CD4-positive, alpha-beta T cell treated with Interleukin-17A for 4 hours (primary cell): Measurements from ENCODE around the gene TCF7L2.

Source experiments
- DNase-seq: peaks from one replicate; pipeline ENCODE4 v3.0.0-alpha.2; 2020; ENCODE audit warnings: mixed read lengths

TCF7L2 gene

GRCh38 chr10:113026679-113027078, 76.6 kb downstream of the TCF7L2 start:
- DNase-seq, result no peak

DNA sequence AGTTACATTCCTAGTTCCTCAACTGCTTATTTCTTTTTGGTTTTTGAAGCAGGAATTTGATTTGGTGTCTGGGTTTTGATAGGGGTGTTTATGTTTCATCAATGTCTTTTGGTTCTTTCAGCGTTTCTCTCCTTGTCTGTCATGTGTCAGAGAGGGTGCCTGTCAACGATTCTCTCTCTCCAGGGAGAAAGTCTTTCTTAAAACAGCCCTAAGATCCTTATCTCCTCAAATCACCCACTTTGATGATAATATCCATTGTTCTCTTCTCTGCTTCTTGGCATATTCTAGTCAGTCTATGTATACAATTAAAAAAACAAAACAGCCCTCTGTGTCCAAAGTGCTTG, 77.2 kb downstream of the TCF7L2 start:
- no peak for DNase-seq

GRCh38 chr10:113027574-113028455, 77.8 kb downstream of the TCF7L2 start:
- no peak for DNase-seq

- DNase-seq, result no peak
Observed at GRCh38 chr10:113028456-113029440, 78.7 kb downstream of the TCF7L2 start.

DNA sequence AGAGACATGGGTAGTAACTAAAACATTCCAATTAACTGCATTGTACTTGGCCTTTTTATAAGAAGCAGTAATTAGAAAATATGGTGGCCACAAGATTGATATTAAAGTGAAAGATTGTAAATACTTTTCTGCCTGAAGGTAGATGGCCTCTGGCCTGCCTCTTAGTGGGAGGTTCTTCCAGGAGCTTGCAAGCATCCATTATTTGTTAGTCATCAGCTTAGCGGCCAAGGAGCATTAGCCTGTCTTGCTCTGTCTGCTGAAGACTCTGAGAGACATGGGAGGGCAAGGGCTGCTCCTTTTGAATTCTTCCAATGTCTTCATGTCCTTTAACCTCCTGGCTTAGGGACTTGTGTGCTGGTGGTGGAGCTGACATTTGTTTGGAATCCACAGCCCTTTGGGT, 80.4 kb downstream of the TCF7L2 start:
- no peak for DNase-seq

GRCh38 chr10:113031147-113031546, 81.1 kb downstream of the TCF7L2 start:
- DNase-seq, result no peak

DNA sequence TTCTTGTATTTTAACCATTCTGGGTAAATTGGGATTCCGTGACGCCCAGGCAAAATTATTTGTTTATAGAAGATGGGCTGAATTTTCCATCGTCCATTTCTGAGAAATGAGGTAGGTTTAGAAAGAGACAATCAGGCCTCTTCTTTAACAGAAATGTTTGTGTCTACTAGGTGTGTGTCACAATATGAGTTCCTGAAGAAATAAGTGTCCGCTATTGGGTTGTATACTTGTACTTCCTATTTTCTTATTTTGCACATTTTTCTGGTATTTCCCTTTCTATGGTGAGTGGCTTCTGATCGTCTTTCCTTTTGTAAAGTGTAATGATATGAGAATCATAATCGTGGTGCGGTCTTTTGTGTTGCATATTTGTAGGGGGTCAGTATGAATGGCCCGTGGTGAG, 83.9 kb downstream of the TCF7L2 start:
- no peak for DNase-seq

- no peak for DNase-seq
Observed at GRCh38 chr10:113035732-113036312, 85.8 kb downstream of the TCF7L2 start.

DNA sequence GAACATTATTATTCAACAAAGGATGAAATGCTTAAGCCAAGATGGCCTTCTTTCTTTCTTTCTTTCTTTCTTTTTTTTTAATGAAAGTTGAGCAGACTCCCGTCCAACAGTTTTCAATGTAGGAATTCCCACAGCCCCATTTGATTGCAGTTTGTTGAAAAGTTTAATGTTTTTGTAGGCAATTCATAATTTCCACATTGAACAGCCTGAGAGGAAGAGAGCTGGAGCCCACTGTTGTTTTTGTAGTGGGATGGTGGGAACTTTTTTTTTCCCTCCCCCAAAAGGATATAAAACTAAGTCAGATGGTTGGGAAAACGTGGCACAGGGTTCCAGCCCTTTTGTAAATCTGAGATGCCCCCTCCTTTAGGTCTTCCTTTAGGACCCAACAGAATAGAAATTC, 86.6 kb downstream of the TCF7L2 start:
- DNase-seq, result no peak

- DNase-seq, result no peak
Observed at GRCh38 chr10:113037218-113037617, 87.2 kb downstream of the TCF7L2 start.

DNA sequence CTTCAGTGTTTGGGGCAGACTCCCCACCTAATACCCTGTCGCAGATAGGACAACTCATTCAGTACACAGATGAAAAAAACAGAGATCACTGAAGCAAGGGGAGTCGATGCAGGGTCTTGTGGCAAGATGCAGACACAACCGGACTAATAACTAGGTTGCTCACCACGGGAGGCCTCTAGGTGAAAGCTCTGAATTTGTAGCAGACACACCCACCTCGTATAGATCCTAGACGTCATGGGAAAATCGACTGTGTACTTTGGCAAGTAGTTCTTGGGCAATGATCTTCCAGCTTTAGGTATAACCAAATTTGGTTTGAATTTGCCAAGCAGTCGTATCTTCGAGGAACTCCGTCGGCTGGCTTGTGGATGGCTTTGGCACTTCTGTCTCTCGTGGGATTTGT, 88.1 kb downstream of the TCF7L2 start:
- DNase-seq, result no peak

DNA sequence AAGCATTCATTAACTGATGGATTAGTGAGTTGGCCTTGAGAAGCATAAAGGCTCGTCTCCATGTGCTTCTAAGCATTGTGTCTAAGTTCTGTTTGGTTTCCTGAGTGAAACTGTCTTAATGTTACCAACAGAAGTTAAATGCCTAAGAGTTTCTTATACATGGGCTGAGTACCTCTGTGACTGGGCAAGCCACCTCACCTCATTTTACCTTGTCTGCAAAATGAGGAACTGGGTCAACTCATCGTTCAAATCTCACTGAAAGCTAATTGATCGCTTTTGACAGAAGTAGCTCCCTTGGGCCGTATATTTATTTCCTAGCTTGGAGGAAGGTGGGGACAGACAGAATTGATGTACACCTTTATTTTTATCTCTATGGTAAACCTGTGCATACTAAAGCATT, 88.9 kb downstream of the TCF7L2 start:
- DNase-seq, result no peak

DNA sequence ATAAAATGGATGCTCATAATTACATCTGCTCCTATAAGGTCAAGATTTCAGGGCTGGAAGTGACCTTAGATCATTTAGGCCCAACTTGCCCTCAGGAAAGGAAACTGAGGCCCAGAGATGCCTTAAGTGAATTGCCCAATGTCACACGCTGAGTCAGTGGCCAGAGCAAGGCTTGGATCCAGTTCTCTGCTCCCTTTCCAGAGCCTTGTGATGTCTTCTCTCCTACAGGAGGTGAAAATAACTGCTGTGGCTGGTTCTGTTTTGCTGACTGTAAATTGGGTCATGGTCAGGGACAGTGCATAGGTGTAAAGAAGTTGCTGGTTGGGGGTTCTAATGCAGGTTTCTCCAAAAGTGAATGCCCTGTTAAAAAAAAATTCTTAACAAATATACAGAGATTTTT, 91.3 kb downstream of the TCF7L2 start:
- no peak for DNase-seq

GRCh38 chr10:113041841-113042750, 92.0 kb downstream of the TCF7L2 start:
- no peak for DNase-seq

GRCh38 chr10:113042868-113043267, 92.8 kb downstream of the TCF7L2 start:
- no peak for DNase-seq

- DNase-seq, result no peak
Observed at GRCh38 chr10:113044016-113044755, 94.1 kb downstream of the TCF7L2 start.

- DNase-seq, result no peak
Observed at GRCh38 chr10:113045147-113046055, 95.4 kb downstream of the TCF7L2 start.

DNA sequence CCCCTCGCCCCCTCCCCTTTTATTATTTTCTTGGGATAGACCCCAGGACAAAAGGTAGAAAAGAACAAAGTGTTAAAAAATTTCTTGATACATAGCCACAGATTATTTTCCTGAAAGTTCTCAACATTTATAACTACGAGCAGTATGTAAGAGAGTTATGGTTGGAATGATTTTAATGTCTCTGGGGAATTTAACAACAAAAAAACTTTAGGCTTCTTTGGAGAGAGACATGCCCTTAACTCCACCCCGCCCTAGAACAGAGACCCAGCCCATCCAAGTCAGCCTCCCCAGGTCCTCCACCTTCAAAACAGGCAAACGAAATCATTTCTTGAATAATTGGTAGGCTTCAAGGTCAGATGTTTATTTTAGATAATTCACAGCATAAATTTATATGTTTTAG, 97.1 kb downstream of the TCF7L2 start:
- no peak for DNase-seq

DNA sequence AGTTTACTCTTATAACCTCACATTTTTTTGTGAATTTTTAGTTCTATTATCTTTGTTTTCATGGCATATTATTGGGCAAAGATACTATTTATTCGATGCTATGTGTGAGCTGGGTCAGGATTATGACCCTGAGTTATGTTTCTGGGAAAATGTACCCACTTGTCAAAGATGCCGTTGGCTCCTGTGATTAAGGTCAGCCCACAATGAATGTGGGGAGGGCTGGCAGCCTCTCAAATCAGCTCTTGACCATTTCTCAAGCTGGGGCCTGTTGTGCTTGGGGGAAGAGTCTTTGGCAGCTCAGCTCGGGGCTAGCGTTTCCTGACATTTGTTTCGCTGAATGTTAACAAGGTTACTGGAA, 97.5 kb downstream of the TCF7L2 start:
- no peak for DNase-seq

GRCh38 chr10:113047963-113048781, 98.1 kb downstream of the TCF7L2 start:
- no peak for DNase-seq
